IMR-90 (cell line): Measurements from ENCODE around the gene ANO2.

Source experiments
- BHLHE40 ChIP-seq: fragments of 150-350 bp; IDR thresholded peaks from 2 replicates; pipeline ENCODE4 v1.6.1; 2016; ENCODE audit warnings: mild to moderate bottlenecking, low read depth, low read length
- MXI1 ChIP-seq: IDR thresholded peaks from 2 replicates; pipeline ENCODE4 v1.6.1; 2012; ENCODE audit warnings: low read depth, mild to moderate bottlenecking, low read length, moderate library complexity, borderline replicate concordance
- POLR2A ChIP-seq: IDR thresholded peaks from 2 replicates; pipeline ENCODE4 v1.6.1; 2012; ENCODE audit warnings: mild to moderate bottlenecking, low read depth, low read length
- RAD21 ChIP-seq: IDR thresholded peaks from 2 replicates; pipeline ENCODE4 v1.6.1; 2012; ENCODE audit warnings: low read length, improper control_type of control experiment
- RCOR1 ChIP-seq: IDR thresholded peaks from 2 replicates; pipeline ENCODE4 v1.6.1; 2012; ENCODE audit warnings: mild to moderate bottlenecking, low read length, improper control_type of control experiment; ENCODE audit not compliant: insufficient replicate concordance
- RFX5 ChIP-seq: IDR thresholded peaks from 2 replicates; pipeline ENCODE4 v1.8.0; 2012; ENCODE audit warnings: low read depth, mild to moderate bottlenecking, low read length, moderate library complexity
- SMC3 ChIP-seq: fragments of 150-350 bp; IDR thresholded peaks from 2 replicates; pipeline ENCODE4 v1.6.1; 2016; ENCODE audit warnings: low read depth, mild to moderate bottlenecking, antibody characterized with exemption, low read length, moderate library complexity
- TF ChIP-seq, protein P1 (sequence below): conservative IDR thresholded peaks from 2 replicates; pipeline ENCODE4 v1.5.1; 2012; ENCODE audit warnings: mild to moderate bottlenecking, low read depth, low read length, improper control_type of control experiment
- TF ChIP-seq, protein P2 (sequence below): fragments of 150-350 bp; IDR thresholded peaks from 2 replicates; pipeline ENCODE4 v1.6.1; 2017; ENCODE audit warnings: mild to moderate bottlenecking, antibody characterized with exemption, low read length, low read depth

DNA sequence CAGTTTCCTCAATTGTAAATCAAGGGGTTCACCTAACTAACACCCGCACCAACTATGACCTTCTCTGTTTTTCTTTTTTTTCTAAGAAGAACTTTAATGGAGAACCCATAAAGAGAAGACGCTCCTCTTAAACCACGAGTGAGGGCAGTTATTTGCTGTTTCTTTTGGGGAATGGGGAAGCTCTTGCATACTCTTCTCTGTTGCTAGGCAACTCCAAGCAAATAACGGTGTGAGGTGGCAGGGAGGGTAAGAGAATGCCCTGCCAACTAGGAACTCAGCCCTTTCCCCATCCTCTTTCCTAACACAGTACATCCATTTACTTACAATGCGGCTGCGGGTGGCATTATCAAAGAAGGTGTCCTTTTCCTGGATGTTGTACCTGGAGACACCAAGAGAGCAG is 114.9 kb downstream of the ANO2 start:
- TF ChIP-seq, protein P1, sequence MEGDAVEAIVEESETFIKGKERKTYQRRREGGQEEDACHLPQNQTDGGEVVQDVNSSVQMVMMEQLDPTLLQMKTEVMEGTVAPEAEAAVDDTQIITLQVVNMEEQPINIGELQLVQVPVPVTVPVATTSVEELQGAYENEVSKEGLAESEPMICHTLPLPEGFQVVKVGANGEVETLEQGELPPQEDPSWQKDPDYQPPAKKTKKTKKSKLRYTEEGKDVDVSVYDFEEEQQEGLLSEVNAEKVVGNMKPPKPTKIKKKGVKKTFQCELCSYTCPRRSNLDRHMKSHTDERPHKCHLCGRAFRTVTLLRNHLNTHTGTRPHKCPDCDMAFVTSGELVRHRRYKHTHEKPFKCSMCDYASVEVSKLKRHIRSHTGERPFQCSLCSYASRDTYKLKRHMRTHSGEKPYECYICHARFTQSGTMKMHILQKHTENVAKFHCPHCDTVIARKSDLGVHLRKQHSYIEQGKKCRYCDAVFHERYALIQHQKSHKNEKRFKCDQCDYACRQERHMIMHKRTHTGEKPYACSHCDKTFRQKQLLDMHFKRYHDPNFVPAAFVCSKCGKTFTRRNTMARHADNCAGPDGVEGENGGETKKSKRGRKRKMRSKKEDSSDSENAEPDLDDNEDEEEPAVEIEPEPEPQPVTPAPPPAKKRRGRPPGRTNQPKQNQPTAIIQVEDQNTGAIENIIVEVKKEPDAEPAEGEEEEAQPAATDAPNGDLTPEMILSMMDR, result no peak
- TF ChIP-seq RAD21 (no peak), POLR2A (no peak), SMC3 (no peak), RCOR1 (no peak), MXI1 (no peak), BHLHE40 (no peak), RFX5 (no peak)
- TF ChIP-seq, protein P2, sequence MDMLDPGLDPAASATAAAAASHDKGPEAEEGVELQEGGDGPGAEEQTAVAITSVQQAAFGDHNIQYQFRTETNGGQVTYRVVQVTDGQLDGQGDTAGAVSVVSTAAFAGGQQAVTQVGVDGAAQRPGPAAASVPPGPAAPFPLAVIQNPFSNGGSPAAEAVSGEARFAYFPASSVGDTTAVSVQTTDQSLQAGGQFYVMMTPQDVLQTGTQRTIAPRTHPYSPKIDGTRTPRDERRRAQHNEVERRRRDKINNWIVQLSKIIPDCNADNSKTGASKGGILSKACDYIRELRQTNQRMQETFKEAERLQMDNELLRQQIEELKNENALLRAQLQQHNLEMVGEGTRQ, result no peak
